Kidney (tissue), 14 donors: Measurements from ENCODE around the gene CD58. TPM values are rescaled to one million over a fixed set of nuclear protein-coding genes. Genes with fewer than 3 reads are reported as not detected.

Source experiments
- DNase-seq, 5 donors: peaks; one replicate each; pipeline ENCODE4 v3.0.0-alpha.2; 2013 to 2020
- FAIRE-seq: peaks from 2 replicates; lab custom pipeline; 2012; peaks lifted over from hg19 to GRCh38; lab: Jason Lieb, UNC
- H3K27ac ChIP-seq, 2 donors: one replicate each; pipeline ENCODE4 v1.7.0; 2013; ENCODE audit warnings: low read depth in 2 of 2, low read length in 2 of 2, inconsistent platforms in 1 of 2
- H3K27me3 ChIP-seq: one replicate; pipeline ENCODE4 v1.7.1; 2013; ENCODE audit warnings: low read length, inconsistent platforms; ENCODE audit not compliant: control insufficient read depth, insufficient read depth
- H3K36me3 ChIP-seq, 3 donors: one replicate each; pipeline versions ENCODE4 v1.7.0 to v1.7.1; 2013; ENCODE audit warnings: low read length in 3 of 3, control low read depth in 1 of 3, inconsistent platforms in 1 of 3; ENCODE audit not compliant: insufficient read depth in 3 of 3, control insufficient read depth in 2 of 3
- H3K4me1 ChIP-seq, 3 donors: one replicate each; pipeline versions ENCODE4 v1.7.0 to v1.7.1; 2013; ENCODE audit warnings: low read length in 3 of 3, inconsistent platforms in 1 of 3, low read depth in 1 of 3; ENCODE audit not compliant: control insufficient read depth in 2 of 3, insufficient read depth in 2 of 3
- H3K4me3 ChIP-seq, 3 donors: one replicate each; pipeline versions ENCODE4 v1.7.0 to v1.8.1; 2013; ENCODE audit warnings: low read length in 3 of 3, control low read depth in 1 of 3, inconsistent platforms in 1 of 3
- H3K9ac ChIP-seq, 3 donors: one replicate each; pipeline versions ENCODE4 v1.7.0 to v1.7.1; 2013; ENCODE audit warnings: low read length in 3 of 3, control low read depth in 1 of 3, inconsistent platforms in 1 of 3
- H3K9me3 ChIP-seq, 3 donors: one replicate each; pipeline versions ENCODE4 v1.7.0 to v1.7.1; 2013; ENCODE audit warnings: low read length in 3 of 3, control low read depth in 1 of 3, inconsistent platforms in 1 of 3; ENCODE audit not compliant: control insufficient read depth in 2 of 3, insufficient read depth in 1 of 3
- CTCF ChIP-seq: IDR thresholded peaks from 3 replicates; pipeline ENCODE4 v1.5.1; 2012; ENCODE audit warnings: mild to moderate bottlenecking, moderate library complexity, borderline replicate concordance; ENCODE audit not compliant: insufficient read depth; ENCODE audit errors: extremely low read depth
- intact Hi-C: fragments of 100-400 bp; cut with DNase I; formaldehyde crosslinking; loops from one replicate; pipeline ENCODE4 v1.11.1; 2022
- polyA plus RNA-seq: library from polyadenylated mRNA; stranded (reverse); fragments of 350-450 nt; fragmentation: Illumina TruSeq; extraction: RNeasy Lipid Tissue Mini Kit (QIAGEN cat#74804); gene quantifications from one replicate; pipeline ENCODE4 v1.2.3, GENCODE V29; 2014; ENCODE audit warnings: low read depth, low replicate concordance; ENCODE audit not compliant: insufficient read depth
- total RNA-seq: library from RNA; stranded (reverse); fragmentation: NEBNext Ultra II Directional; extraction: Animal tissue kit (Norgen Biotek cat#: 25700); gene quantifications from one replicate; pipeline ENCODE4 v1.2.1, GENCODE V29; 2021
- donor health status: control.
- donor health status: control.
- donor health status: control.
- donor health status: control.
- donor health status: control.
- donor health status: DM: yes; HTN: yes; CAD: no.
- donor health status: Normal renal cell carcinoma (clear cell type).

Gene CD58
- total and polyA plus RNA-seq, 2 donors from 2014 or later: 27.4 to 36.6 TPM

GRCh38 chr1:116544588-116545358 lies 26.1 kb downstream of the CD58 start:
- Histone ChIP-seq H3K36me3 (peaks cover 0 to 9% (median 2%) of the 10 kb centered on the region in 3 donors), H3K4me3 (no peak overlapping the region), H3K4me1 (no peaks in the 10 kb centered on the region), H3K9me3 (no peaks in the 10 kb centered on the region), H3K27me3 (no peaks in the 10 kb centered on the region), H3K9ac (no peak overlapping the region), H3K27ac (no peak overlapping the region)
- FAIRE-seq (no peak), DNase-seq (no peak)
- TF ChIP-seq CTCF: no peak
- intact Hi-C loops: no loop called here

DNA sequence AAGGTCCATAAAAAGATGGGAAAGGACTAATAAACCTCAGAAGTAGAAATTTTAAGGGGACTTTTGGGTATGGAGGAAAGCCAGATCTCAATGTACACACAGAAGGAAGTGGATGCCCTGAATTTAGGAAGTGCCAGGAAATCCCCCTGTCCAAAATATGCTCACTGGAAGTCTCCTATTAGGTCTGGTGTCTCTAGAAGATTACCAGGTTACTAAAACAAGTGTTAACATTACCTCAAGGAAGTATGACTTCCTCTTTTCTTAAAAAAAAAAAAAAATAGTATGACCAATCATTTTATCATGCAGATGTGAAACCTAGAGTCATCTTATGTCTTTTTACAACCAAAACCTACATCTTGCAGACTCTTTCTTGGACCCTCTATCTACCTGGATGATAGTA lies 30.7 kb downstream of the CD58 start:
- Histone ChIP-seq H3K4me3 (no peak overlapping the region), H3K4me1 (no peaks in the 10 kb centered on the region), H3K9ac (no peak overlapping the region), H3K27ac (no peak overlapping the region), H3K27me3 (no peaks in the 10 kb centered on the region), H3K36me3 (peaks cover 2 to 9% (median 2%) of the 10 kb centered on the region in 3 donors), H3K9me3 (no peaks in the 10 kb centered on the region)
- FAIRE-seq (no peak), DNase-seq (no peak)
- intact Hi-C loops: no loop called here
- TF ChIP-seq CTCF: no peak

DNA sequence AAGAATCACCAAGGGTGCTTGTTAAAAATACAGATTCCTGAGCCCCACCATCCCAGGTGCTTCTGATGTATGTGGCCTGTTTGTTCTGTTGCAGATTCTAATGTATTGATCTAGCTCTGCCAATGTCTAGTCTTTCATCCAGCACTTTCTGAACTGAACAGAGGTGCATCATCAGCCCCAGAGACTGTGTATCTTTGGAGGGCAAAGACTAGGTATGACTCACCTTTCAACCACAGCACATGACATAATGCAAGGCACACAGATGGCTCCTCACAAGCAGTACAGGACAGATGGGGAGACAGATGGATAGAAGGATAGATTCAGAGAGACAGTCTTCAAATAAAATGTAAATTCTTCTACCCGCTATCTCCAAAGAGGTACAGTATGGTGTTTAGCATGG lies 32.3 kb downstream of the CD58 start:
- DNase-seq (no peak), FAIRE-seq (no peak)
- Histone ChIP-seq H3K9ac (no peak overlapping the region), H3K4me1 (no peaks in the 10 kb centered on the region), H3K9me3 (no peaks in the 10 kb centered on the region), H3K27me3 (no peaks in the 10 kb centered on the region), H3K27ac (no peak overlapping the region), H3K36me3 (peaks cover 2 to 7% (median 3%) of the 10 kb centered on the region in 3 donors), H3K4me3 (no peak overlapping the region)
- intact Hi-C loops: no loop called here
- TF ChIP-seq CTCF: no peak
